ENCODE results near the gene BEGAIN. TPM values are rescaled to one million over a fixed set of nuclear protein-coding genes. Genes with fewer than 3 reads are reported as not detected.

The BEGAIN gene
- total RNA-seq, 1 donor from 2014 or later: 0.79 TPM

- ATAC-seq: no peak
- intact Hi-C loops (cut with micrococcal nuclease): no loop called here
- no peak for DNase-seq
These were observed 13.2 kb downstream of the BEGAIN start for GRCh38 chr14:100573757-100574641.

GRCh38 chr14:100573002-100573756 is 14.0 kb downstream of the BEGAIN start:
- intact Hi-C loops (cut with micrococcal nuclease): no loop called here
- ATAC-seq (no peak), DNase-seq (no peak)

- intact Hi-C loops (cut with micrococcal nuclease): no loop called here
- no peak for DNase-seq
- no peak for ATAC-seq
These were observed 14.7 kb downstream of the BEGAIN start for GRCh38 chr14:100572543-100572942.

- intact Hi-C loops (cut with micrococcal nuclease): no loop called here
- ATAC-seq (no peak), DNase-seq (no peak)
These were observed 15.4 kb downstream of the BEGAIN start for GRCh38 chr14:100571837-100572236.

- intact Hi-C loops (cut with micrococcal nuclease): no loop called here
- ATAC-seq (no peak), DNase-seq (no peak)
These were observed 16.3 kb downstream of the BEGAIN start for GRCh38 chr14:100570726-100571454.

- intact Hi-C loops (cut with micrococcal nuclease): no loop called here
- no peak for DNase-seq
- no peak for ATAC-seq
These were observed 17.4 kb downstream of the BEGAIN start for GRCh38 chr14:100569734-100570286.

GRCh38 chr14:100568998-100569733 is 18.1 kb downstream of the BEGAIN start:
- peak; percentile 50 for ATAC-seq
- intact Hi-C loops (cut with micrococcal nuclease): no loop called here
- DNase-seq: no peak

- ATAC-seq (no peak), DNase-seq (no peak)
- intact Hi-C loops (cut with micrococcal nuclease): no loop called here
These were observed 18.8 kb downstream of the BEGAIN start for GRCh38 chr14:100568164-100568997.

- no peak for DNase-seq
- no peak for ATAC-seq
These were observed 19.4 kb downstream of the BEGAIN start for GRCh38 chr14:100567877-100568163.

GRCh38 chr14:100567009-100567876 is 20.0 kb downstream of the BEGAIN start:
- DNase-seq: no peak
- peak; percentile 15 for ATAC-seq
- intact Hi-C loops (cut with micrococcal nuclease): no loop called here

More at GRCh38 chr14:100567877-100568163, 19.4 kb downstream of the BEGAIN start:
- intact Hi-C loops (cut with micrococcal nuclease): no loop called here

- intact Hi-C loops (cut with micrococcal nuclease): no loop called here
- DNase-seq (no peak), ATAC-seq (no peak)
These were observed 20.6 kb downstream of the BEGAIN start for GRCh38 chr14:100566586-100566985.

GRCh38 chr14:100566119-100566518 is 21.1 kb downstream of the BEGAIN start:
- DNase-seq: no peak
- no peak for ATAC-seq
- intact Hi-C loops (cut with micrococcal nuclease): no loop called here

- DNase-seq (no peak), ATAC-seq (no peak)
- intact Hi-C loops (cut with micrococcal nuclease): no loop called here
These were observed 21.6 kb downstream of the BEGAIN start for GRCh38 chr14:100565650-100566049.

- ATAC-seq (no peak), DNase-seq (no peak)
- intact Hi-C loops (cut with micrococcal nuclease): no loop called here
These were observed 22.7 kb downstream of the BEGAIN start for GRCh38 chr14:100564512-100564911.

- intact Hi-C loops (cut with micrococcal nuclease): no loop called here
- no peak for ATAC-seq
- DNase-seq: no peak
These were observed 24.5 kb downstream of the BEGAIN start for GRCh38 chr14:100562751-100563150.

- DNase-seq: no peak
- intact Hi-C loops (cut with micrococcal nuclease): no loop called here
- ATAC-seq: no peak
These were observed 26.2 kb downstream of the BEGAIN start for GRCh38 chr14:100561005-100561404.

GRCh38 chr14:100560471-100560870 is 26.7 kb downstream of the BEGAIN start:
- no peak for DNase-seq

More at GRCh38 chr14:100560471-100560870, 26.7 kb downstream of the BEGAIN start:
- ATAC-seq: no peak
- intact Hi-C loops (cut with micrococcal nuclease): no loop called here
